ENCODE data around the gene TIPARP.
"Not testable (repeated sequence)": the region's sequence is repeated elsewhere in the genome, so short reads cannot be mapped to it uniquely, and the experiment has no call there.

TIPARP gene

DNA sequence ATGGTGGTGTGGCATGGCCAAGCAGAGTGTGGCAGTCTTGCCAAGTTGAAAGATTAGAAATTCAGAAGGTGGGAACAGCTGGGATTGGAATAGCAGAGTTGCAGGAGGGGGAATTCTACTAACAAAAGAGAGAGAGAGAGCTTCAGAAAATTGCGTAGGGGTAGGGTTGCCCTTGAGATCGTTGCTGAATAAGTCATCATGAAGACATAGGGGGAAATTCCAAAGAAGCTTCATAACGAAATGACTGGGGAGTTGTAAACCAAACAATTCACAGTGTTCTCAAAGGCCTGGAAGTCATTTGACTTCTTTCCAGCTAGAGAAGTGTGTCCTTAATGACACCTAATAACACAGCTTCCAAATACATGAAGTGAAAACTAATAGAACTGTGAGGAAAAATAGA lies 26.3 kb upstream of the TIPARP start:
- DNase-seq = no peak

DNA sequence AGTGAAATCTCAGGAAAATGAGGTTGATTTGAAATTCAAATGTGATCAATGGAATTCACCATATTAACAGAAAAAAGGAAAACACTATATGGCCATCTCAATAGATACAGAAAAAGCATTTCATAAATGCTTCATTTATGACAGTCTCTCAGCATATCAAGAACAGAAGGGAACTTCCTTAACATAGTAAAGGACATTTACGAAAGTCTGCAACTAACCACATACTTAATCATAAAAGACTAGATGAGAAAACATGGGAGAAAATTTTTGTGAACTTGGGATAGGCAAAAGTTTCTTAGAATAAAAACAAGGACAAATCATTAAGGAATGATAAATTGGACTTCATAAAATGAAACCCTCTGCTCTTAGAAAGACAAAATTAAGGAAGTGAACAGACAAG lies 24.7 kb upstream of the TIPARP start:
- DNase-seq = no peak

DNA sequence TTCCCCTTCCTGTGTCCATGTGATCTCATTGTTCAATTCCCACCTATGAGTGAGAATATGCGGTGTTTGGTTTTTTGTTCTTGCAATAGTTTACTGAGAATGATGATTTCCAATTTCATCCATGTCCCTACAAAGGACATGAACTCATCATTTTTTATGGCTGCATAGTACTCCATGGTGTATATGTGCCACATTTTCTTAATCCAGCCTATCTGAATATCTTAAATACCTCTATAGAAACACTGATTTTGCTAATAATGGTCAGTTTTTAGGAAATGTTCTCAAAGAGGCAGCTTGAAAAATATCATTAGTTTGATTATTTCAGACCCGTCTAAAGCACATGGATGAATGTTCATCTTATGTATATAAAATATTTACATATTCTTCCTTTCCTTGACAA lies 21.7 kb upstream of the TIPARP start:
- not testable (repeated sequence) for DNase-seq

DNA sequence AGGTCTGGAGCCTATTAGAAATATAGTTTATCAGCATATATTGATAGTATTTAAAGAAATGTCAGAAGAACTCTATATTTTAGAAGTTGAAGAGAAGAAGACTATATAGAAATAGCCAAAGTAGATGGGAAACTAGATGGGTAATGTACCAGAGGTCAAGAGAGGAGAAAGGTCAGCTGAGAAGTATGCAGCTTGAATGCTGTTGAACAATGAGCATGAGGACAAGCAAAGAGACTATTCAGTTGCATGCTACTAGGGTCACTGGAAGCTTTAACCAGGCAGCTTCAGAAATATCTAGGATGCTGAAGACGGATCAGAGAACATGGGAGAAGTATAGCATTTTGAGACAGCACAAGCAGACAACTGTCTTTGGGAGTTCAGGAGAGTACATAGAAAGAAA lies 19.6 kb upstream of the TIPARP start:
- no peak for DNase-seq

DNA sequence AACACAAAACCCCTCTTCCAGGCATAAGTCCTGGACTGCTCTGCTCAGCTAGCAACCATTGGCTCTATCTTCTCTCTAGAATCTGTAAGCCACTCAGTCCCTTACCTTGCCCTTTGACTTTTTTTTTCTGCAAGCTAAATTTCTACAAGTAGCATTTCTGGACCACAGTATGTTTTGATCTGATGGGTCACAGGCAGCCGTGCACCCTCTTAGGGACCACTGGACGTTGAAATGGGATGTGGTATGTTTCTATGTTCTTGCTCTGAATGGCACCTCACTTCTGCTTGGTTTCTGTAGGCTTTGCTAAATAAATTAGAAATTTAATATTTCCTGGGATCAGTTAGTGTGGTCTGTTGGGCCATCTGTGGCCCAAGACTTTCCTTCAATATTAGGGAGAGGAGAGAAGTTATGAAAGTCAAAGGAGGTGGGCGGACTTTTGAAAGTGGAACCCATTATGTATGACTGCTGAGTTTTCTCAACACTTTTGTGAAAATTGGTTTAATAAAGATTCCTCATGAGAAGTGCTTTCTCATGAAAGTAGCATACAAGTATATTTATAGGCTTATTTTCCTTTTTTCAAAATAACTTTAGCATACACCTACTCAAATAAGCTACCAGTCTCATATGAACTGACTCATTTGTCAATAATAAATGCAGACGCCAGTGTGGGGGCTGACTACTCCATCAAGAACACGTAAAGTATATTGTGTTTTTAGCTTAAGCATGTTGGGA lies 18.4 kb upstream of the TIPARP start:
- no peak for DNase-seq

DNA sequence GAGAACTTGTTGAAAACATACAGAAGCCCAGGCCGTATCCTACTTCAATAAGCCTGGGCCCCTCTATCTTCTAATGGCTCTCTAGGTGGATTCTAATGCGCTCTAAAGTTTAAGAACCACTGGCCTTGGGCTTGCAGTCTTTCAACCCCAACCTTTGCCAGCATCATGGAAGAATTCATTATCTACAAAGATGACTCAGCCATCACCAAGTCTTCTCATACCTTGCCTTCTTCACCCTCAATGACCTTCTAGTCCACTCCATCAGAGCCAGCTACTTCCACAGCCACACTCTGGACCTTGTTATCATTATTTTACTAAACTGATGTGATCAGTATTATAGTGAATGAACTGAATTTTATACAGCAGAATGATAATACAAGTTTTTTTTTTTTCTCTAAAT lies 16.9 kb upstream of the TIPARP start:
- DNase-seq = no peak

DNA sequence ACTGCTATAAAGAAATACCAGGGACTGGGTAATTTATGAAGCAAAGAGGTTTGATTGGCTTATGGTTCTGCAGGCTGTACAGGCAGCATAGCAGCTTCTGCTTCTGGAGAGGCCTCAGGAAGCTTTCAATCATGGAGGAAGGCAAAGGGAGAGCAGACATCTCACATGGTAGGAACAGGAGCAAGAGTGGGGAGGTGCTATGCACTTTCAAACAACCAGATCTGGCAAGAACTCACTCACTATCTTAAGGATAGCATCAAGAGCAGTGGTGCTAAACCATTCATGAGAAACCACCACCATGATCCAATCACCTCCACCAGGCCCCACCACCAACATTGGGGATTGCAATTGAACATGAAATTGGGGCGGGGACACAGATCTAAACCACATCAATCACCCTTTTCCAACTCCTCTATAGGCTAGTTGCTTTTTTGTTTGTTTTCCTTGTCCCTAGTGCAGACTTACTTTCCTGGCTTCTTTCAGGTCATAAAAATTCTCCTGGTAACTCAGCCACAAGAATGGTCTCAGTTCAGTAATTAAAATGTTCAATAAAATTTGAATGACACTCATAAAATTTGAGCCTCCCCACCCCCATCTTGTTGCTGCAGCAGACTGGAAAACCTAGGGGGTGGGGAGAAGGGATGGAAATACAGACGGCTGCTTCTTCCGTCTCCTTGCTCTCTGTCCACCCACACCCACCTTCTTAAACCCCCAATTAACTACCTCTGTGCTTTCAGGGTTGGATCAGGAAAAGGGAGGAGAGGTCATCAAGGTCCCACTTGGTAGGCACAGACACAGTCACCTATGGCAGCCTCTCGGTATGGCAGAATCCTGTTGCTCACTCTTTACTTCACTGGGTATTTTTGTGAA lies 16.3 kb upstream of the TIPARP start:
- no peak for DNase-seq

DNA sequence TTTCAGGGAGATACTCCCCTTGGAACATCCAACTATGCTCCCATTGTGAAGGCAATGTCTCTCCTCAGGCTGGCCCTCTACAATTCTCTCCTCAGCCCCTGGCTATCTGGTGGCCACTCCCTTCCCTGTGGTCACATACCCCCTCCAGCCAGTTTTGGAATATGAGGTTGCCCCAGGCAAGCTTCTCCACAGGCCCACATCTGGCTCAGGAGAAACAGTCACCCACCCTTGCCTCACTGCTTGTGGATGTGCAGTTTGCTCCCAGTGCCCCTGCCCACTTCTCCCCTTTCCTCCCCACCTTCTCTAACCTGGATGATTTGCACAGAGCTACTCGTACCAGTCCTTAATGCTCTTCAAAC lies 15.7 kb upstream of the TIPARP start:
- DNase-seq = no peak

DNA sequence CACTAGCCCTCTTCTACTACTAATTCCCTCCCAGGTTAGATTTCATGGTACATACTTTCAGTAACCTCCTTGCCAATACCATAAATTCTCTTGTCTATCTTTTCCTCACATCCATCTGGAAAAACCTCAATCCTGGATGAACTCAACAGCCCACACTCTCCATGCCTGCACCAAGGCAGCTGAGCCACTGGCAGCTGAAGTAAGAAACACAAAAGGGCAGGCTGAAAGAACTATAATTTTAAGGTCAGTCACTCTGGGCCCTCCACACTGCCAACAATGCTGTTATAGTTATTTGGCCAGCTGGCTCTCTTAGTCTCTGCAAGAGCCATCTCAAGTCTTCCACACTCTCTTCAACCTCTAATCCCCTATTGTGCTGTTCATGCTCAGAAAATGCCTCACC lies 15.1 kb upstream of the TIPARP start:
- no peak for DNase-seq

DNA sequence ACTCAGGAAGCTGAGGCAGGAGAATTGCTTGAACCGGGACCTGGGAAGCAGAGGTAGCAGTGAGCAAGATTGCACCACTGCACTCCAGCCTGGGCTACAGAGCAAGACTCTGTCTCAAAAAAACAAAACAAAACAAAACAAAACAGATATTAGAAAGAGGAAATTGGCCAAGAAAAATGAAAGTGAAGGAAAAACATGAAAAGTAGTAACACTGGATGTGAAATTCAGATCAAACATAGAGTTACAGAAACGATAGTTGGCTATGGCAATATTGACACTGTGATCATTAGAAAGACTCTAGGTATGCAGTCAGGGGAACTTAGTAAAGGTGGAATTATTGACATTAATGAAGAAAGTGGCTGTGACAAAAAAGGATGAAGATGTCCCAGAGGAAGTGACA lies 13.2 kb upstream of the TIPARP start:
- DNase-seq = no peak

DNA sequence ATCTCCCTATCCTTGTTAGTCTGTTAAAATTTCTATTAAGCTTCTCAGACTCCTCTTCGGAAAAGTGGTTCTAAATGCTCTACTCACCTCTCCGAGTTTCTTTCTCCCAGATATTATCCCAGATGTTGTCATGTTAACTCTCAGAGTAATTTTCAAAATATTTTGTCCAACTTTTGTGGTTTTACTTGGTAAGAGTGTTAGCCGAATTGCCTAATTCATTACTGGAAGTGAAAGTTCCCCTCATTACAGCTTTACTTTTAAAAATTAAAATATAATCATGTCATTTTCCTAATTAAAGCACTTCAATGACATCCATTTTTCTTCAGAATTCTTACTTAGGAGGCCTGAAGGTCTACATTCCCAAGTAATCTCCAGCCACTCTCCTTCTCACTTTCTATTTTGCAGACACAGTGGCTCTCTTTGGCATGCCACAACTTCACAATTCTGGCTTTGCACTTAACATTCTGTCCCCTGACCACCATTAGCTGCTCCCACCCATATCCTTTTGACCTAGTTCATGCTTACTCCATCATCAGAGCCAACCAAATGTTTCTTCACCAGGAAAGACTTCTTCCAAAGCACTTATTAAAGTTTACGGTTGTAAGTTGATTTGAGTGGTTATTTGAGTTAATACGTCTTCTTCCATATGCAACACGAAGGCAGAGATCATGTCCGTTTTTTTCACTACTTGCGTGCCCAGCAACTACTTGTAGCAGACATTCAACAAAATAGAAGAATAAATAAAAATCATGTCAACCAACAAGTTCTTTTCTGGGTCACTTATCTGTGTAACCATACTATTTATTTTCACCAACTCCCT lies 10.2 kb upstream of the TIPARP start:
- DNase-seq = no peak

DNA sequence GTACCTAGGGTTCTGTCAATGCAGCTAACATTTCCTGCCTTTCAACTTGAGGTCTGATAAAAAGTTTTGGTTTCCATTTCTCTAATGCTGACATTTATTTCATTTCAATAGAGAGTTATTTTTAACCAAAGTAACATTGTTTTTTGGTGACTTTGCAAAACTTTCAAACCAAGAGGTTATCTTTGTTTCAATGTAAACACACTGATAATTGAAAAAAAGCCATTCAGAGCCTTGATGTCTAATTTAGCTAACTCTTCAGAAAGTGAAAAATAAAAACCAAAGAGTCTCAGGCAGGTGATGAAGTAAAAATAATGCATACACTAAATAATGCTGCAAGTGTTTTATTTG lies 9.6 kb upstream of the TIPARP start:
- DNase-seq = no peak

DNA sequence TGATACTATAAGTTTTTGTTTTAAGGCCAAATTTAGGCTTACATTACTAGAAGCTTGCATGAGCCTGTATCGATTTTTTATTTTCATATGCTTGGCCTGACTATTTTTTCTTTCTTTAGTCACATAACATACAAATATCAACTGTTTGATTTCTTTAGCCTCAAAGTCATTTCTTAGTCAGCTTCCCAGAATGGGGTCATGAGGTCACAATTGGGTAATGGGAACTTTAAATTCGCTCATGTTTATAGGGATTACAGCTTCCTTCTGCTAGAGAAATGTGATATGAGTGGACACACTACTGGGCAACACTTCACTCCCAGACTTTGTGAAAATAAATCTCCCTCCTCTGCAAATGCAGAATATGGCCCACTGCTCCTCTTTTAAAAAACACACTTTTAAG lies 9.1 kb upstream of the TIPARP start:
- DNase-seq = no peak

DNA sequence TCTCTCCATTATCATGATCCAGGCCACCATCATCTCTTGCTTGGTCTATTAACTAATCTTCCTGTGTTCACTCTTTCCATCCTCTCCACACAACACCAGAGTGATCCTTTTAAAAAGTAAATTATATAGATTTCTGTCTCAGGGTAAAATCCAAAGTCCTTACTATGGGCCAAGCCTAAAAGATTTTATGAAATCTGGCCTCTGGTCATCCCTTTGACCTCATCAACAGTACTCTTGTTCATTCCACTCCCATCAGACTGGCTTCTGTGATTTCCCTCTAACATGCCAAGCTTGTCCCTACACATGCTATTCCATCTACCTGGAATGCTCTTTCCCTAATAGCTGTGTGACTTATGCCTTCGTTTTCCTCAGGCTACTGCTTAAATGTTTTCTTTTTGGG lies 8.3 kb upstream of the TIPARP start:
- no peak for DNase-seq

DNA sequence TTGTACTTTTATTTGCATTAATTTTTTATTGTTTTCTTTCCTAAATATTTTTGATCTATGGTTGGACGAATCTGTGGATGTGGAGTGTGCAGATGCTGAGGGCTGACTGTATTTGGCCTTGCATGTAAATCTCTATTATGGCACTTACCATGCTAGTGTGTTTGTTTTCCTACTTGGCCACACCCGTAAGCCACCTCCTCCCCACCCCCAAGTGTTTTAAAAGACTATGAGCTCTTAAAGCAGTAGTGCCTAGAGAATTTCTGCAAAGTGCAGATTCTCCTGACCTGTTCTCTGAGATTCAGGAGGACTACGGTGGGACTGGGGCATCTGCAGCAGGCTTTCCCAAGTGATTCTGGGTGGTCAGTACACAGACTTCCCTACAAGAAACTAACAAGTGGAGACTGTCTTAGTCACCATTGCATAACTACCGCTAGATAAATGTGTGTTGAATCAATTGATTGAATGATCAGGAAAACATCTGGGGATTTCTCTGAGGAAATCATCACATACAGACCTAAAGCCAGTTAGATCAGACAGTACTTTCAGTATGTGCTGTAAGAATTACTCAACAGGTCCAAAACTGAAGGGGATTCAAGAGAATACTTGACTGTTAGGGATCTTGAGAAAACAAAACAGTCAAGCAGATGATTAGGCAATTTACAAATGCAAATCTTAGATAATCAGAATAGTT lies 6.2 kb upstream of the TIPARP start:
- DNase-seq = no peak

DNA sequence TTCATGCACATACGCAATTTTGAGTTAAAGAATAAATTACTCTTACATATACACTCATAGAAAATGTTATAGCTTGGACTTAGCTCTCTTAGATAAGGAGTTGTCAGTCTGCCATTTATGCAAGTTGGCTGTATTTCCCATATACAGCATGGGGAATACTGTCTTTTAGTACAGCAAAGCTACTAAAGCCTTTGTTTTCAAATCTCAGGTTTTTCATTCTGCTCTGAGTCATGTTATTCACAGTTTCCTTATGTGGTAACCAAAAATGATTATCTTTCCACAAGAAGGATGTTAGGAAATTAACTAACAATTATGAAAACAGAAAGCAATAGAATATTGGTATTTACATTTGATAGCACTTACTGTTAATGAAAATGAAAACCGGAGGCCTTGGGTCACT lies 4.3 kb upstream of the TIPARP start:
- no peak for DNase-seq

DNA sequence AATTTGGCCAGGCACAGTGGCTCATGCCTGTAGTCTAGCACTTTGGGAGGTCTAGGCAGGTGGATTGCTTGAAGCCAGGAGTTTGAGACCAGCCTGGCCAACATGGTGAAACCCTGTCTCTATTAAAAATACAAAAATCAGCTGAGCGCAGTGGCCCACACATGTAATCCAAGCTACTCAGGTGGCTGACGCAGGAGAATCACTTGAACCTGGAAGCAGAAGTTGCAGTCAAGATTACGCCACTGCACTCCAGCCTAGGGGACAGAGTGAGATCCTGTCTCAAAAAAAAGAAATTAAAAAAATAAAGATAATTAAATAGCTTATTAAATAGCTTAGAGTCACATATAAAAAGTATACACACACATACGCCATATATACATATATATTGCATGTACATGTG lies 3.7 kb upstream of the TIPARP start:
- no peak for DNase-seq

DNA sequence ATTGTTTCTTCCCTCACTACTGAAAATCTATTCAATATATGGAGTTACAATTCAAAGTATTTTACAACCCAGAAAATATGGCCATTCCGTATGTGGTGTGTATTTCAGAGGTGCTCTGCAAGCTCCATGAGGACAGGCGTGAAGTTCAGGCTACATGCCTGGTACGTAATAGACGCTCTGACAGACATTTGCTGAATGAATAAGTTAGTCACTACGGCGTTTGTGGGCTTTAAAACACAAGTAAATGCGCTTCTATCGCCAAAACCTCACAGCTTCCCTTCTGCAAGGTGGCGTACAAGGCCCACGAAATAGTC lies 701 bp upstream of the TIPARP start:
- DNase-seq = no peak

DNA sequence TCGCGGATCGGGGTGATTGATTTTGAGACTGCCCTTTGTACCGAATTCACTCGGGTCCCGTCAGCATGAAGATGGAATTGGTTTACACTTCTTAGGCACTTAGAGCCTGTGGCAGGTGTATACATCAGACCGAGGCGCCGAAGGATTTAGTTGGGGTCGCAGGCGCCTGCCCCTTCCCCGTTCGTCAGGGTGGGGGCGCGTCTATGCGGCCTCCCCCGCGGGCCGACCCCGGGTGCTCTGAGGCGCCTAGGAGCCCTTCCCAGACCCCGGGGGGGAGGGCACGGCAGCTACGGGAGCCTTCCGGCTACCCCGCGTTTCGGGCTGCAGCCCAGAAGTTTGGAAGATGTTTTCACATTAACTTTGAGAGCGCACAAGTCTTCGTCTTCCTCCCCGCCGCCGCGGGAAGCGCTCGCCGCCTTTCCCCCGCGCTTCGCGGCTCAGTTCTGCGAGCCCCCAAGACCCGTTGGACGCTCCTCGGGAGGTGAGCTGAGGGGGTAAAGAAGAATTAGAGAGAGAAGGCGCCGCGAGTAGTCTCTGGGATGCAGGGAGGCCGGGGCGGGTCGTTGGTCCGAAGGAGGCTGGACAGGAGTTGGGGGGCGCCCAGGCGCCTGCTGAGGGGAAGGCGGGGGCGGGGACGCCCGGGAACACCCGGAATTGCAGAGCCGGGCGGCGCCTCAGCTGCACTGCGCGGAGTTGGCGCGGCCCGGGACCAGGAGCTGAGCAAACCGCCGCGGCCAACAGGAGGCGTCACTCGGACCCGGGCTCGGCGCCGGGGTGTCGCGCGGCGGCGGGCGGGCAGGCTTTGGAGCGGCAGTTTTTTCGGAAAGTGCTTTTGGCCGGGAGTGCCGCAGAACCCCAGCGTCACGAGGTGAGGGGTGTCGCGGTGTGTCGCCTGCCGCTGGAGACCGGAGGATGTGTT lies 780 bp downstream of the TIPARP start:
- DNase-seq = peak; percentile 68 to 72

DNA sequence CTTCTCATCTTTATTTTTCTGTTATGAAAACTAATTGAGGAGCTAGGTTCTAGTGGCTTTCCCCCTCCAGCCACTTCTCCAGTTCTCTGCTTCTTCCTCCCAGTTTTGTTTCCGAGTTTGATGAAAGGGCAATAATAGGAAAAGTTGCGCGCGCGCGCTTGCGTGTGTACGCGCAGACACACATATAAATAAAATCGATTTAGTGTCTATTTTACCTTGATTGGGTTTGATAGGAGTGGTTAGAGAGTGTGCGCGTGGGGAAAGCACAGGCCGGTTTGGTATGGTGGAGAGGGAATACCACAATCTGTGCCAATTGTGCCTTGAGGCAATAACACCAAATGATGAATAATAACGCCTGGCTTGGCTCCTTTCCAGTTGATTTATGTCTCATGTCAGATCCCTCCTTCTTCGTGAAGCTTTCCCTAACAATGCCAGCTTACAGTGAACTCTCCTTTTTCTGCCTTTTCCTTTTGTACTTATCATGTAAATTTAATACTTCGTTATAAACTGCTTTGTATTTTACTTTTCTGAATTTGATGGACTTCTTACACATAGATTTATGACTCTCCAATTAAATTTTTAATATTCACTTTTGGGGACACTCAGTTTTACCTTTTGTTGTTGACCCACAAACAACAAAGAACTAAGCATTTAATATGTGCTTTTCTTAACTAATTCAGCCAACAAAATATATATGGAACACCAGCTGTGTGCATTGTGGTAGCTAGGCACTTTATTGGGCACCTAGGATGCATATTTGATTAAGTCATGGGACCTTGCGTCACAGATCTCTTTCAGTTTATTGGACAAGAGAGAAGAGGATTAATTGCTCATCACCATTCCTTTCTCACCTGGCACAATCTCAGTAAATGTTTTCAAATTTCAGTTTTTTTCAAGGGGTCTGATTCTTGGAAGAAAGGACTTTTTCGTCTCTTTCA lies 1.7 kb downstream of the TIPARP start:
- DNase-seq = peak; percentile 89 to 92

Data from NCI-H2081 (cell line).